Caco-2 (cell line): ENCODE measurements around the gene ARHGAP31. TPM values are rescaled to one million over a fixed set of nuclear protein-coding genes. Genes with fewer than 3 reads are reported as not detected.

Experiments
- BruUV-seq: library from RNA; stranded (reverse); fragments of 400-500 nt; replicated peaks from 2 replicates; lab custom pipeline; 2021; lab: Mats Ljungman, UMichigan
- CTCF ChIA-PET: fragments of 300-600 bp; sonication (Branson Sonifier 250); formaldehyde crosslinking; loops from one replicate; lab custom pipeline; 2022; ENCODE audit warnings: antibody characterized with exemption; lab: Charles Lee
- POLR2A ChIA-PET: fragments of 300-600 bp; sonication (Branson Sonifier 250); formaldehyde crosslinking; loops from one replicate; lab custom pipeline; 2022; ENCODE audit warnings: antibody characterized with exemption; lab: Charles Lee
- DNase-seq, 2 experiments: peaks; one replicate each; pipeline versions ENCODE4 v3.0.0 to v3.0.0-alpha.2; 2020 to 2022
- H3K27me3 ChIP-seq: replicated peaks from 2 replicates; pipeline ENCODE4 v1.6.0; 2011; ENCODE audit warnings: low read length; ENCODE audit not compliant: control insufficient read depth, insufficient read depth
- H3K36me3 ChIP-seq: 2 replicates; pipeline ENCODE4 v1.5.1; 2011; ENCODE audit warnings: low read length; ENCODE audit not compliant: control insufficient read depth, insufficient read depth
- H3K4me1 ChIP-seq: fragments of 250-450 bp; sonication (Bioruptor Pico); 2 replicates; pipeline ENCODE4 v1.5.1; 2020; ENCODE audit warnings: mild to moderate bottlenecking
- H3K4me3 ChIP-seq: 2 replicates; pipeline ENCODE4 v1.5.1; 2011; ENCODE audit warnings: low read depth, mild to moderate bottlenecking, control low read depth, low read length
- H3K9me3 ChIP-seq: fragments of 250-450 bp; sonication (Bioruptor Pico); 2 replicates; pipeline ENCODE4 v1.5.1; 2020; ENCODE audit warnings: mild to moderate bottlenecking, moderate library complexity
- H3K27ac Mint-ChIP-seq: one replicate; pipeline ENCODE4 v1.8.0; 2022; ENCODE audit warnings: mixed read lengths; ENCODE audit not compliant: unreplicated experiment
- H3K27me3 Mint-ChIP-seq: one replicate; pipeline ENCODE4 v1.8.0; 2022; ENCODE audit warnings: mixed read lengths; ENCODE audit not compliant: insufficient read depth, unreplicated experiment
- H3K36me3 Mint-ChIP-seq: one replicate; pipeline ENCODE4 v1.8.0; 2022; ENCODE audit warnings: mild to moderate bottlenecking, mixed read lengths; ENCODE audit not compliant: insufficient read depth, unreplicated experiment
- H3K4me1 Mint-ChIP-seq: one replicate; pipeline ENCODE4 v1.8.0; 2022; ENCODE audit warnings: low read depth, mixed read lengths; ENCODE audit not compliant: unreplicated experiment
- H3K4me3 Mint-ChIP-seq: one replicate; pipeline ENCODE4 v1.8.0; 2022; ENCODE audit warnings: mild to moderate bottlenecking, moderate library complexity, mixed read lengths; ENCODE audit not compliant: unreplicated experiment
- H3K9me3 Mint-ChIP-seq: one replicate; pipeline ENCODE4 v1.8.0; 2022; ENCODE audit warnings: mixed read lengths; ENCODE audit not compliant: unreplicated experiment
- CTCF ChIP-seq, 2 experiments: fragments of 200-600 bp in 1 of 2; IDR thresholded peaks; 1 replicate in 1 of 2; 2 replicates in 1 of 2; pipeline versions ENCODE4 v1.5.1 to v1.8.0; 2011 to 2022; ENCODE audit warnings: antibody characterized with exemption in 1 of 2, control low read depth in 1 of 2, inconsistent platforms in 1 of 2, low read depth in 1 of 2, low read length in 1 of 2, mild to moderate bottlenecking in 1 of 2, moderate library complexity in 1 of 2; ENCODE audit not compliant: insufficient read depth in 1 of 2, severe bottlenecking in 1 of 2, unreplicated experiment in 1 of 2
- intact Hi-C: fragments of 100-400 bp; cut with micrococcal nuclease; formaldehyde crosslinking; loops from one replicate; pipeline ENCODE4 v1.10.0; 2022; ENCODE audit not compliant: unreplicated experiment
- total RNA-seq: library from RNA; stranded (reverse); gene quantifications from 2 replicates; pipeline ENCODE4 v1.2.3, GENCODE V29; 2022

The ARHGAP31 gene
- total RNA-seq, 1 experiment from 2014 or later, result 0.25 TPM

GRCh38 chr3:119453822-119454221 lies 159.6 kb downstream of the ARHGAP31 start:
- POLR2A ChIA-PET, result interaction anchor here (1.3 kb wide), 1 partner anchor 10 kb away, joined by 3 read pairs; the partner anchor contains the start of gene TMEM39A
- Mint-ChIP-seq H3K9me3 (no peaks in the 10 kb centered on the region), H3K27me3 (no peaks in the 10 kb centered on the region), H3K36me3 (peaks cover 72% of the 10 kb centered on the region), H3K4me1 (no peaks in the 10 kb centered on the region), H3K27ac (no peak overlapping the region), H3K4me3 (no peak overlapping the region)
- H3K4me3 ChIP-seq, result no peak overlapping the region
- BruUV-seq, result no TSS peak
- H3K27me3 ChIP-seq, result no peaks in the 10 kb centered on the region
- intact Hi-C loops, result no loop called here
- no peaks in the 10 kb centered on the region for H3K9me3 ChIP-seq
- TF ChIP-seq CTCF (IDR thresholded peaks at IDR 0.05; ENCODE audit: insufficient read depth in 1 of 2, low read depth in 1 of 2, low read length in 1 of 2, severe bottlenecking in 1 of 2, unreplicated experiment in 1 of 2), result no peak
- no peak for DNase-seq
- peaks cover 2% of the 10 kb centered on the region; the same call in 1 of the 2 replicates for H3K36me3 ChIP-seq
- H3K4me1 ChIP-seq, result no peaks in the 10 kb centered on the region
- CTCF ChIA-PET, result no interaction called here

GRCh38 chr3:119456469-119456868 lies 162.3 kb downstream of the ARHGAP31 start:
- no peaks in the 10 kb centered on the region for H3K9me3 ChIP-seq
- no peaks in the 10 kb centered on the region for H3K9me3 Mint-ChIP-seq
- peaks cover 2% of the 10 kb centered on the region; the same call in 1 of the 2 replicates for H3K36me3 ChIP-seq
- no peak overlapping the region for H3K4me3 ChIP-seq
- H3K36me3 Mint-ChIP-seq, result peaks cover 68% of the 10 kb centered on the region
- CTCF ChIA-PET, result no interaction called here
- H3K27me3 ChIP-seq, result no peaks in the 10 kb centered on the region
- H3K4me1 ChIP-seq, result no peaks in the 10 kb centered on the region
- H3K4me3 Mint-ChIP-seq, result no peak overlapping the region
- POLR2A ChIA-PET, result no interaction called here
- no peak for DNase-seq
- H3K4me1 Mint-ChIP-seq, result no peaks in the 10 kb centered on the region
- intact Hi-C loops, result no loop called here
- H3K27ac Mint-ChIP-seq, result no peak overlapping the region
- no peaks in the 10 kb centered on the region for H3K27me3 Mint-ChIP-seq
- no peak for TF ChIP-seq CTCF (IDR thresholded peaks at IDR 0.05; ENCODE audit: insufficient read depth in 1 of 2, low read depth in 1 of 2, low read length in 1 of 2, severe bottlenecking in 1 of 2, unreplicated experiment in 1 of 2)
- no TSS peak for BruUV-seq

GRCh38 chr3:119457246-119457645 lies 163.1 kb downstream of the ARHGAP31 start:
- H3K4me1 ChIP-seq, result no peaks in the 10 kb centered on the region
- no peaks in the 10 kb centered on the region for H3K4me1 Mint-ChIP-seq
- no peaks in the 10 kb centered on the region for H3K27me3 Mint-ChIP-seq
- H3K36me3 ChIP-seq, result peaks cover 4% of the 10 kb centered on the region; the same call in 1 of the 2 replicates
- H3K9me3 ChIP-seq, result no peaks in the 10 kb centered on the region
- POLR2A ChIA-PET, result interaction anchor here (0.7 kb wide), 1 partner anchor 217 kb away, joined by 4 read pairs; no protein-coding TSS in a partner anchor
- no TSS peak for BruUV-seq
- no peak overlapping the region for H3K27ac Mint-ChIP-seq
- CTCF ChIA-PET, result no interaction called here
- intact Hi-C loops, result no loop called here
- no peaks in the 10 kb centered on the region for H3K9me3 Mint-ChIP-seq
- H3K27me3 ChIP-seq, result no peaks in the 10 kb centered on the region
- TF ChIP-seq CTCF (IDR thresholded peaks at IDR 0.05; ENCODE audit: insufficient read depth in 1 of 2, low read depth in 1 of 2, low read length in 1 of 2, severe bottlenecking in 1 of 2, unreplicated experiment in 1 of 2), result no peak
- DNase-seq, result no peak
- H3K4me3 ChIP-seq, result no peak overlapping the region
- H3K4me3 Mint-ChIP-seq, result no peak overlapping the region
- H3K36me3 Mint-ChIP-seq, result peaks cover 66% of the 10 kb centered on the region
